Prostate gland (tissue), 2 donors: Measurements from ENCODE around the gene SEZ6. TPM values are rescaled to one million over a fixed set of nuclear protein-coding genes. Genes with fewer than 3 reads are reported as not detected.

Experiments
- DNase-seq: peaks from one replicate; pipeline ENCODE4 v3.0.0-alpha.2; 2019; ENCODE audit warnings: low spot score
- H3K27ac ChIP-seq, 2 donors: fragments of 200-600 bp; sonication (generic); 2 replicates each; pipeline ENCODE4 v1.5.1; 2017 to 2019
- H3K27me3 ChIP-seq: fragments of 200-600 bp; sonication (generic); replicated peaks from 2 replicates; pipeline ENCODE4 v1.5.1; 2019; ENCODE audit not compliant: insufficient read depth
- H3K36me3 ChIP-seq, 2 donors: fragments of 200-600 bp; sonication (generic); 1 replicate in 1 of 2; 2 replicates in 1 of 2; pipeline versions ENCODE4 v1.5.1 to v1.8.1; 2017 to 2019
- H3K4me1 ChIP-seq: fragments of 200-600 bp; sonication (generic); replicated peaks from 2 replicates; pipeline ENCODE4 v1.5.1; 2019
- H3K4me3 ChIP-seq, 2 donors: fragments of 200-600 bp; sonication (generic); 2 replicates each; pipeline ENCODE4 v1.5.1; 2017 to 2019
- H3K9me3 ChIP-seq: fragments of 200-600 bp; sonication (generic); 2 replicates; pipeline ENCODE4 v1.5.1; 2017
- CTCF ChIP-seq, 4 experiments: fragments of 200-600 bp in 2 of 4; fragments of 450-650 bp in 2 of 4; sonication (generic) in 2 of 4; IDR thresholded peaks; 1 replicate in 3 of 4; 2 replicates in 1 of 4; pipeline ENCODE4 v1.5.1; 2016 to 2019; ENCODE audit warnings: antibody characterized with exemption in 4 of 4, mild to moderate bottlenecking in 2 of 4, moderate library complexity in 2 of 4
- POLR2A ChIP-seq: fragments of 450-650 bp; IDR thresholded peaks from one replicate; pipeline ENCODE4 v1.6.1; 2016; ENCODE audit warnings: antibody characterized with exemption, mild to moderate bottlenecking
- POLR2AphosphoS5 ChIP-seq: sonication (generic); formaldehyde crosslinking; IDR thresholded peaks from one replicate; pipeline ENCODE4 v1.6.1; 2017; ENCODE audit warnings: antibody characterized with exemption
- WGBS: methylation state at CpG from one replicate; pipeline ENCODE4 v1.1.5; 2018; 5-methylcytosine and 5-hydroxymethylcytosine counted together
- intact Hi-C: fragments of 100-400 bp; cut with DNase I; formaldehyde crosslinking; loops from one replicate; pipeline ENCODE4 v1.14.2; 2022
- total RNA-seq, 2 donors: library from RNA; depleted of rRNA; stranded (reverse); fragments of >200 nt; gene quantifications; one replicate each; pipeline ENCODE4 v1.1.0, GENCODE V29; 2016

The SEZ6 gene
- total RNA-seq, 2 donors from 2014 or later = 0.05 to 1.0 TPM

GRCh38 chr17:28985950-28986713 is 19.7 kb downstream of the SEZ6 start:
- TF ChIP-seq POLR2A (no peak), CTCF (IDR thresholded peaks at IDR 0.05) (no peak), POLR2AphosphoS5 (no peak)
- intact Hi-C loops = no loop called here
- Histone ChIP-seq H3K36me3 (no peaks in the 10 kb centered on the region), H3K27ac (no peak overlapping the region), H3K9me3 (no peaks in the 10 kb centered on the region), H3K27me3 (no peaks in the 10 kb centered on the region), H3K4me1 (peaks cover 18% of the 10 kb centered on the region), H3K4me3 (no peak overlapping the region)
- no peak for DNase-seq
- WGBS = 26% methylated on average over 32 of the region's 36 CpGs

GRCh38 chr17:28983286-28984230 is 22.3 kb downstream of the SEZ6 start:
- intact Hi-C loops = no loop called here
- Histone ChIP-seq H3K36me3 (no peaks in the 10 kb centered on the region), H3K27ac (no peak overlapping the region), H3K4me3 (no peak overlapping the region), H3K27me3 (no peaks in the 10 kb centered on the region), H3K4me1 (peaks cover 18% of the 10 kb centered on the region), H3K9me3 (no peaks in the 10 kb centered on the region)
- DNase-seq = no peak
- no peak for TF ChIP-seq POLR2AphosphoS5
- TF ChIP-seq POLR2A = no peak
- TF ChIP-seq CTCF (IDR thresholded peaks at IDR 0.05) = no peak
- 72% methylated on average over 7 of the region's 7 CpGs for WGBS

- TF ChIP-seq POLR2A (no peak), POLR2AphosphoS5 (peak; percentile 58)
- peak overlapping the region in 1 of 2 donors; percentile 38 for H3K27ac ChIP-seq
- H3K4me1 ChIP-seq = peaks cover 17% of the 10 kb centered on the region
- intact Hi-C loops = no loop called here
- WGBS = 79% methylated on average over 11 of the region's 11 CpGs
- no peaks in the 10 kb centered on the region for H3K9me3 ChIP-seq
- no peaks in the 10 kb centered on the region for H3K36me3 ChIP-seq
- H3K4me3 ChIP-seq = no peak overlapping the region
- peak; percentile 19 for DNase-seq
- H3K27me3 ChIP-seq = no peaks in the 10 kb centered on the region
Observed at GRCh38 chr17:28982131-28982793, 23.6 kb downstream of the SEZ6 start.

- DNase-seq = no peak
- intact Hi-C loops = no loop called here
- 91% methylated on average over 2 of the region's 2 CpGs for WGBS
Observed at GRCh38 chr17:28978356-28978964, 27.4 kb downstream of the SEZ6 start.

More at GRCh38 chr17:28978356-28978964, 27.4 kb downstream of the SEZ6 start:
- Histone ChIP-seq H3K36me3 (no peaks in the 10 kb centered on the region), H3K4me1 (no peaks in the 10 kb centered on the region), H3K27me3 (no peaks in the 10 kb centered on the region), H3K27ac (no peak overlapping the region), H3K9me3 (no peaks in the 10 kb centered on the region), H3K4me3 (no peak overlapping the region)
- no peak for TF ChIP-seq CTCF (IDR thresholded peaks at IDR 0.05)
- TF ChIP-seq POLR2AphosphoS5 = no peak
- no peak for TF ChIP-seq POLR2A
